HepG2 (cell line): ENCODE results near the gene MAP3K20. TPM values are rescaled to one million over a fixed set of nuclear protein-coding genes. Genes with fewer than 3 reads are reported as not detected.

Source experiments
- FOXA3 ChIP-seq: IDR thresholded peaks from 2 replicates; pipeline ENCODE4 v1.6.1; 2016; ENCODE audit warnings: missing genetic modification reagents, missing compliant biosample characterization
- FOXK2 ChIP-seq: fragments of 450-650 bp; IDR thresholded peaks from 2 replicates; pipeline ENCODE4 v1.6.1; 2016
- GMEB1 ChIP-seq: sonication (generic); formaldehyde crosslinking; IDR thresholded peaks from 2 replicates; pipeline ENCODE4 v1.5.1; 2020; ENCODE audit warnings: missing genetic modification reagents, mild to moderate bottlenecking, borderline replicate concordance
- KAT2B ChIP-seq: fragments of 150-350 bp; IDR thresholded peaks from 2 replicates; pipeline ENCODE4 v1.6.1; 2014; ENCODE audit warnings: low read depth, low read length, borderline replicate concordance
- KDM2A ChIP-seq: sonication (generic); formaldehyde crosslinking; IDR thresholded peaks from 2 replicates; pipeline ENCODE4 v1.4.0; 2020; ENCODE audit warnings: low read depth, missing genetic modification reagents, borderline replicate concordance
- KDM5B ChIP-seq: sonication (generic); formaldehyde crosslinking; IDR thresholded peaks from 2 replicates; pipeline ENCODE4 v1.4.0; 2020; ENCODE audit warnings: missing genetic modification reagents, mild to moderate bottlenecking, borderline replicate concordance
- KLF16 ChIP-seq, 2 experiments: sonication (generic) in 1 of 2; formaldehyde crosslinking in 1 of 2; IDR thresholded peaks; 2 replicates each; pipeline versions ENCODE4 v1.6.1 to v1.8.0; 2016 to 2023; ENCODE audit warnings: missing genetic modification reagents in 2 of 2, missing compliant biosample characterization in 1 of 2
- MEF2D ChIP-seq: sonication (generic); formaldehyde crosslinking; IDR thresholded peaks from 2 replicates; pipeline ENCODE4 v1.5.1; 2020; ENCODE audit warnings: mild to moderate bottlenecking, missing genetic modification reagents
- MEIS2 ChIP-seq: sonication (generic); formaldehyde crosslinking; IDR thresholded peaks from 2 replicates; pipeline ENCODE4 v1.9.0; 2021; ENCODE audit warnings: mild to moderate bottlenecking, missing genetic modification reagents
- MIXL1 ChIP-seq: IDR thresholded peaks from 2 replicates; pipeline ENCODE4 v1.6.1; 2016
- PATZ1 ChIP-seq: sonication (generic); formaldehyde crosslinking; IDR thresholded peaks from 2 replicates; pipeline ENCODE4 v1.4.0; 2020; ENCODE audit warnings: missing genetic modification reagents
- PCBP2 ChIP-seq: fragments of 200-400 bp; formaldehyde crosslinking; optimal IDR thresholded peaks from 2 replicates; pipeline ENCODE3; 2018; ENCODE audit warnings: low read length, low read depth; ENCODE audit not compliant: poor library complexity, severe bottlenecking
- RAD21 ChIP-seq: fragments of 450-650 bp; formaldehyde crosslinking; IDR thresholded peaks from 2 replicates; pipeline ENCODE4 v1.5.0; 2020; ENCODE audit warnings: mild to moderate bottlenecking
- RERE ChIP-seq: IDR thresholded peaks from 2 replicates; pipeline ENCODE4 v1.6.1; 2016; ENCODE audit warnings: low read depth, missing genetic modification reagents, missing compliant biosample characterization
- SIX1 ChIP-seq: sonication (generic); formaldehyde crosslinking; IDR thresholded peaks from 2 replicates; pipeline ENCODE4 v1.4.0; 2020; ENCODE audit warnings: missing genetic modification reagents, borderline replicate concordance
- STAG1 ChIP-seq: sonication (generic); formaldehyde crosslinking; IDR thresholded peaks from 2 replicates; pipeline ENCODE4 v1.4.0; 2020; ENCODE audit warnings: missing genetic modification reagents
- TEAD3 ChIP-seq: optimal IDR thresholded peaks from 2 replicates; pipeline ENCODE3; 2016; ENCODE audit warnings: borderline replicate concordance
- ZBTB1 ChIP-seq: sonication (generic); formaldehyde crosslinking; IDR thresholded peaks from 2 replicates; pipeline ENCODE4 v1.4.0; 2020; ENCODE audit warnings: missing genetic modification reagents, borderline replicate concordance
- ZKSCAN1 ChIP-seq: fragments of 150-350 bp; IDR thresholded peaks from 2 replicates; pipeline ENCODE4 v1.6.1; 2014; ENCODE audit warnings: low read length
- ZNF432 ChIP-seq: sonication (generic); formaldehyde crosslinking; IDR thresholded peaks from 2 replicates; pipeline ENCODE4 v1.5.0; 2020; ENCODE audit warnings: missing genetic modification reagents, mild to moderate bottlenecking, borderline replicate concordance
- ZNF550 ChIP-seq: sonication (generic); formaldehyde crosslinking; IDR thresholded peaks from 2 replicates; pipeline ENCODE4 v1.4.0; 2020; ENCODE audit warnings: mild to moderate bottlenecking, missing genetic modification reagents, borderline replicate concordance
- polyA plus RNA-seq, 8 experiments: library from polyadenylated mRNA; depleted of rRNA in 3 of 8; stranded (reverse) in 7 of 8; unstranded in 1 of 8; fragments of >200 nt; fragmentation: Illumina TruSeq in 4 of 8; extraction: Trizol in 4 of 8; gene quantifications; 2 replicates each; pipeline versions ENCODE4 v1.2.1 to v1.2.3, GENCODE V29; 2011 to 2016; ENCODE audit warnings: low read depth in 4 of 8, missing spikeins in 1 of 8, mixed read lengths in 1 of 8; ENCODE audit not compliant: insufficient read depth in 1 of 8
- total RNA-seq, 5 experiments: library from RNA; depleted of rRNA; stranded (reverse); fragments of >200 nt; fragmentation: Illumina TruSeq; extraction: Trizol; gene quantifications; 2 replicates each; pipeline ENCODE4 v1.2.3, GENCODE V29; 2016; ENCODE audit warnings: low read depth in 1 of 5

The MAP3K20 gene
- total and polyA plus RNA-seq, 2 of the 13 experiments (the other 11 are each of a cell fraction or from before 2014, with no cell fraction given), result 5.2 to 13.5 TPM

GRCh38 chr2:173210270-173211196 is 134.9 kb downstream of the MAP3K20 start (continued):
- TF ChIP-seq RERE (no peak), STAG1 (CRISPR knock-in tag) (peak; percentile 94), SIX1 (CRISPR knock-in tag) (peak; percentile 20; the same call in 1 of the 2 replicates), KDM2A (CRISPR knock-in tag) (no peak), PATZ1 (CRISPR knock-in tag) (peak; percentile 23; the same call in 1 of the 2 replicates), ZBTB1 (CRISPR knock-in tag) (no peak), MIXL1 (peak; percentile 42; the same call in 1 of the 2 replicates), RAD21 (CRISPR knock-in tag) (peak; percentile 88), ZKSCAN1 (0 out of 2 replicates have a peak, but pooled peaks have one; percentile 45), TEAD3 (CRISPR knock-in tag) (peak; percentile 55), GMEB1 (CRISPR knock-in tag) (no peak), FOXA3 (peak; percentile 62), FOXK2 (peak; percentile 29; the same call in 1 of the 2 replicates), ZNF432 (CRISPR knock-in tag) (no peak), KLF16 (CRISPR knock-in tag; IDR thresholded peaks at IDR 0.05) (peak in 1 of 2 experiments; percentile 57; a peak in 1 of 4 replicates), PCBP2 (no peak), MEF2D (CRISPR knock-in tag) (peak; percentile 59; the same call in 1 of the 2 replicates), MEIS2 (no peak), KDM5B (CRISPR knock-in tag) (no peak), KAT2B (no peak), ZNF550 (no peak)
